HL-60 (cell line): ENCODE results near the gene NR4A1.
A peak's percentile ranks its signal among the peaks of the same experiment; 100 is the strongest.

ENCODE experiments used
- POLR2AphosphoS5 ChIP-seq: IDR thresholded peaks from 2 replicates; pipeline ENCODE4 v1.6.1; 2012; ENCODE audit warnings: low read depth
- SPI1 ChIP-seq: IDR thresholded peaks from 2 replicates; pipeline ENCODE4 v1.6.1; 2012; ENCODE audit warnings: low read depth, mild to moderate bottlenecking, borderline replicate concordance
- TF ChIP-seq, protein P1 (sequence below): IDR thresholded peaks from one replicate; pipeline ENCODE4 v1.5.1; 2011; ENCODE audit warnings: low read length, control low read depth, inconsistent platforms; ENCODE audit not compliant: insufficient read depth

DNA sequence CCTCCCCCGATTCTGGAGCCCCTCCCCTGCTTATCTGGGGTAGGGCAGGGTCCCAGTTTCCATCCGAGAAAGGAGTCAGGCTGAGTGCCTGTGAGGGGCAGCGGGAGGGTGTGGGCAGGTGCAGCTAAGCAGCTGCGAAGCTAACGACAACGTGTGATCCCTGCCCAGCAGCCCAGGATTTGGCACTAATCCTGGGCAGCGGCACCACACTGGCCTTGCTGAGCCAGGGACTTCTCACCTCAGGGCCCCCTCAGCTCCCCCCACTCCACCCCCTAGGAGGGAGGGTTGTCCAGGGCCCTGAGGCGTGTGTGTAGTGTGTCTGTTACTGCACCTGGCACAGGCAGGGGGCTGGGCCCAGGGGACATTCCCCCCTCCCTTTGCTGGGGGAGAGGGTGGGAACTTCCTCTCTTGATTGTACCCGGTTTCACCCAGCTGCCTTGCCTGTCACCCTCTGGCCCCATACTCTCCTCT lies 30.1 kb downstream of the NR4A1 start:
- TF ChIP-seq POLR2AphosphoS5 (peak; percentile 74), SPI1 (peak; percentile 81)
- TF ChIP-seq, protein P1, sequence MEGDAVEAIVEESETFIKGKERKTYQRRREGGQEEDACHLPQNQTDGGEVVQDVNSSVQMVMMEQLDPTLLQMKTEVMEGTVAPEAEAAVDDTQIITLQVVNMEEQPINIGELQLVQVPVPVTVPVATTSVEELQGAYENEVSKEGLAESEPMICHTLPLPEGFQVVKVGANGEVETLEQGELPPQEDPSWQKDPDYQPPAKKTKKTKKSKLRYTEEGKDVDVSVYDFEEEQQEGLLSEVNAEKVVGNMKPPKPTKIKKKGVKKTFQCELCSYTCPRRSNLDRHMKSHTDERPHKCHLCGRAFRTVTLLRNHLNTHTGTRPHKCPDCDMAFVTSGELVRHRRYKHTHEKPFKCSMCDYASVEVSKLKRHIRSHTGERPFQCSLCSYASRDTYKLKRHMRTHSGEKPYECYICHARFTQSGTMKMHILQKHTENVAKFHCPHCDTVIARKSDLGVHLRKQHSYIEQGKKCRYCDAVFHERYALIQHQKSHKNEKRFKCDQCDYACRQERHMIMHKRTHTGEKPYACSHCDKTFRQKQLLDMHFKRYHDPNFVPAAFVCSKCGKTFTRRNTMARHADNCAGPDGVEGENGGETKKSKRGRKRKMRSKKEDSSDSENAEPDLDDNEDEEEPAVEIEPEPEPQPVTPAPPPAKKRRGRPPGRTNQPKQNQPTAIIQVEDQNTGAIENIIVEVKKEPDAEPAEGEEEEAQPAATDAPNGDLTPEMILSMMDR: no peak
